Brain microvascular endothelial cell (primary cell): ENCODE measurements around the gene KDM1B.

ENCODE experiments used
- DNase-seq: peaks from one replicate; pipeline ENCODE4 v3.0.0-alpha.2; 2020
- H3K27ac ChIP-seq: fragments of 250-450 bp; sonication (Bioruptor Pico); 2 replicates; pipeline ENCODE4 v1.5.1; 2020; ENCODE audit warnings: mild to moderate bottlenecking, moderate library complexity
- H3K27me3 ChIP-seq: fragments of 250-450 bp; sonication (Bioruptor Pico); replicated peaks from 2 replicates; pipeline ENCODE4 v1.5.1; 2020; ENCODE audit warnings: mild to moderate bottlenecking
- H3K36me3 ChIP-seq: fragments of 250-450 bp; sonication (Bioruptor Pico); replicated peaks from 2 replicates; pipeline ENCODE4 v1.5.1; 2020; ENCODE audit warnings: mild to moderate bottlenecking
- H3K4me3 ChIP-seq: 2 replicates; pipeline ENCODE4 v1.5.1; 2011; ENCODE audit warnings: low read depth, mild to moderate bottlenecking, control low read depth, low read length, moderate library complexity
- in situ Hi-C: cut with HindIII; loops from 2 replicates; pipeline ENCODE4 v1.10.0; 2017; ENCODE audit warnings: low sequenced_read_pairs, low pct_ligation_motif_present
- TF ChIP-seq, protein P1 (sequence below): IDR thresholded peaks from 2 replicates; pipeline ENCODE4 v1.5.1; 2011; ENCODE audit warnings: low read depth, mild to moderate bottlenecking, moderate library complexity, low read length, control low read depth, inconsistent platforms; ENCODE audit errors: missing control alignments

The KDM1B gene

DNA sequence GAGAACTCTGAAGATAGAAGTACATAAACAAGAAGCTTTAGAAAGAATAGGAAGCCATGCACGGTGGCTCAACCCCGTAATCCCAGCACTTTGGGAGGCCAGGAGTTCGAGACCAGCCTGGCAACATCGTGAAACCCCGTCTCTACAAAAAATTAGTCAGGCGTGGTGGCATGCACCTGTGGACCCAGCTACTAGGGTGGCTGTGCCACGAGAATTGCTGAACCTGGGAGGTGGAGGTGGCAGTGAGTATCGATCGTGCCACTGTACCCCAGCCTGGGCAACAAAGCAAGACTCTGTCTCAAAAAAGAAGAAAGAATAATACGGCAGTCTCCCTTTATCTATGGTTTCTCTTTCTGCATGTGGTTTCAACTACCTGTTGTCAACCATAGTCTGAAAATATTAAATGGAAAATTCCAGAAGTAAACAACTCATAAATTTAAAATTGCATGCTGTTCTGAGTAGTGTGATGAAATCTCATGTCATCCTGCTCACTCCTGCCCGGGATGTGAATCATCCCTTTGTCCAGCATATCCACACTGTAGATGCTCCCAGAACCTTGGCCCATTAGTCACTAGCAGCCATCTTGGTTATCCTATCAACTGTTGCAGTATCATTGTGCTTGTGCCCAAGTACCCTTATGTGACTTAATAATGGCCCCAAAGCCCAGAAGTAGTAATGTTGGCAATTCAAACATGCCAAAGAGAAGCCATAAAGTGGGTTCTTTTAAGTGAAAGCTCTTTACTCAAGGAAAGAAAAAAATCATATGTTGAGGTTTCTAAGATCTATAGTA is 87.0 kb downstream of the KDM1B start:
- DNase-seq, result peak; percentile 92
- TF ChIP-seq, protein P1, sequence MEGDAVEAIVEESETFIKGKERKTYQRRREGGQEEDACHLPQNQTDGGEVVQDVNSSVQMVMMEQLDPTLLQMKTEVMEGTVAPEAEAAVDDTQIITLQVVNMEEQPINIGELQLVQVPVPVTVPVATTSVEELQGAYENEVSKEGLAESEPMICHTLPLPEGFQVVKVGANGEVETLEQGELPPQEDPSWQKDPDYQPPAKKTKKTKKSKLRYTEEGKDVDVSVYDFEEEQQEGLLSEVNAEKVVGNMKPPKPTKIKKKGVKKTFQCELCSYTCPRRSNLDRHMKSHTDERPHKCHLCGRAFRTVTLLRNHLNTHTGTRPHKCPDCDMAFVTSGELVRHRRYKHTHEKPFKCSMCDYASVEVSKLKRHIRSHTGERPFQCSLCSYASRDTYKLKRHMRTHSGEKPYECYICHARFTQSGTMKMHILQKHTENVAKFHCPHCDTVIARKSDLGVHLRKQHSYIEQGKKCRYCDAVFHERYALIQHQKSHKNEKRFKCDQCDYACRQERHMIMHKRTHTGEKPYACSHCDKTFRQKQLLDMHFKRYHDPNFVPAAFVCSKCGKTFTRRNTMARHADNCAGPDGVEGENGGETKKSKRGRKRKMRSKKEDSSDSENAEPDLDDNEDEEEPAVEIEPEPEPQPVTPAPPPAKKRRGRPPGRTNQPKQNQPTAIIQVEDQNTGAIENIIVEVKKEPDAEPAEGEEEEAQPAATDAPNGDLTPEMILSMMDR, result no peak
- Histone ChIP-seq H3K4me3 (no peak overlapping the region), H3K27me3 (no peaks in the 10 kb centered on the region), H3K27ac (peak overlapping the region; percentile 67), H3K36me3 (peaks cover 5% of the 10 kb centered on the region)
- in situ Hi-C loops, result no loop called here

DNA sequence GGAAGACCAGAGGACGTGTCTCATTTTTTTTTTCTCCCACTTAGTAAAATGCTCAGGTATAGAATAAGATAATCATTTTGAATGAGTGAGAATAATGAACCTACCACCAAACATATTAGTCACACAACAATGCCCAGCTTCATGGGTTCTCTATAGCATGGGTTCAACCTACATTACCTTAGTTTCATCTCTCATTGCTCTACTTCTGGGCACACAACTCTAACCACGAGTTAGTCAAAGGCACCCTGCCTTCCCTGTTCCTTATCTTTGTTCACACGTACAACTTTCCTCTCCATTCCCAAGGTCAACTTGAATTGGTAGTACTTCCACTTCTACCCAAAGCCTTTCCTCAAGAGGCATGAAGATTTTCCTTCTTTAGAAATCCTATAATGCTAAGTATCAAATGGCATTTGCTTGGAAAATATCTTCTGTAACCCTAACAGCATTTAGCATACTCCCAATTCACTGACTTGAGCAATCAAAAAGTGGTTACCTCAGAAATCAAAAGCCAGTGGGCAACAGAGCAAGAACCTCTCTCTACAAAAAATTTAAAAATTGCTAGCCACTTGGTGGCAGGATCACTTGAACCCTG is 88.2 kb downstream of the KDM1B start:
- DNase-seq, result no peak
- Histone ChIP-seq H3K27me3 (no peaks in the 10 kb centered on the region), H3K36me3 (peaks cover 5% of the 10 kb centered on the region), H3K27ac (no peak overlapping the region), H3K4me3 (no peak overlapping the region)
- TF ChIP-seq, protein P1, result no peak
- in situ Hi-C loops, result no loop called here

DNA sequence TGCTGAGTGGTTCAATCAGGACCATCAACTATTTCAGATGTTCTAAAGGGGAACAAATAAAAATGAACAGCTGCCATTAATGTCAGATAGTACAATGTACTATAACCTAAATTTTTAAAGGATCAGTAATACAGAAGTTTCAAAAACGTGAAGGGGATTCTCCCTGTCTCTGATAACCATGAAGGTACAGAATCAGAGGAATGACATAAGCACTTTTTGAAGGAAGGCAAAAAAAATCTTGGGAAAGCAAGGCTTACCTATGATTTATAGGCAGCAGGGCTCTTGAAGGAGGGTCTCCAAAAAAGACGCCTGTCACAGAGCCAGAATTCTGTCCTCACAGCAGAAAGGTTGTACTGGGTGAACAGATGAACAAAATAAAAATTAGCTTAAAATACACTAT is 89.0 kb downstream of the KDM1B start:
- no peaks in the 10 kb centered on the region for H3K27me3 ChIP-seq
- H3K36me3 ChIP-seq, result peaks cover 5% of the 10 kb centered on the region
- DNase-seq, result no peak
- no peak overlapping the region for H3K4me3 ChIP-seq
- TF ChIP-seq, protein P1, result no peak
- in situ Hi-C loops, result no loop called here
- no peak overlapping the region for H3K27ac ChIP-seq

DNA sequence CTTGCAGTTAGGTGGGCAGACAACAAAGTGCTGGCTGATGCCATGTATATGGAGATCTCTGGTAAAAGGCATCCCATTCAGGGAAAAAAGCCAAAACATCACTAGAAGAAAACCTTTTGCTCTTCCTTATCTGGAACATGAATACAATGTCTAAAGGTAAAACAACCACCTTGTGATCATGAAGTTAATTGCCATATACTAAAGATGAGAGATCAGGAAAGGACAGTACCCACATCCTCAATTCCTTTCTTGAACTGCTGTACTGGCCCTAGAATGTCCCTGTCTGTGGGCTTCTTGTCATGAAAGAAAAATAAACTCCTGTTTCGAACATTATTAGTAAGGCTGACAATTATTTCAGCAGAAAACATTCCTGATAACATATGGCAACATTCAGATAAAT is 89.9 kb downstream of the KDM1B start:
- Histone ChIP-seq H3K4me3 (no peak overlapping the region), H3K27me3 (no peaks in the 10 kb centered on the region), H3K27ac (no peak overlapping the region), H3K36me3 (peaks cover 5% of the 10 kb centered on the region)
- no peak for DNase-seq
- TF ChIP-seq, protein P1, result no peak
- in situ Hi-C loops, result no loop called here

DNA sequence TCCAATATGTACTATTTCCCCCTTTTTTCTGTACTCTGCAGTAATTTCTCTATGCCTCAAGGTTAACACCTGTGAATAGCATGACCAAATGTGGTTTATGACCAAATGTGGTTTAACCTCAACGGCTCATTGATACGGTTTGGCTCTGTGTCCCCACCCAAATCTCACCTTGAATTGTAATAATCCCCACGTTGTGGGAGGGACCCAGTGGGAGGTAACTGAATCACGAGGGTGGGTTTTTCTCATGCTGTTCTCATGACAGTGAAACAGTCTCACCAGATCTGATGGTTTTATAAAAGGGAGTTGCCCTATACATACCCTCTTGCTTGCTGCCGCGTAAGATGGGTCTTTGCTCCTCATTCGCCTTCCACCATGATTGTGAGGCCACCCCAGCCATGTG is 90.4 kb downstream of the KDM1B start:
- in situ Hi-C loops, result no loop called here
- H3K36me3 ChIP-seq, result peaks cover 5% of the 10 kb centered on the region
- DNase-seq, result no peak
- H3K27ac ChIP-seq, result no peak overlapping the region
- TF ChIP-seq, protein P1, result no peak
- H3K4me3 ChIP-seq, result no peak overlapping the region
- H3K27me3 ChIP-seq, result no peaks in the 10 kb centered on the region
